ENCODE results near the gene SPATA1.
A peak's percentile ranks its signal among the peaks of the same experiment; 100 is the strongest.
"Not testable (repeated sequence)": the region's sequence is repeated elsewhere in the genome, so short reads cannot be mapped to it uniquely, and the experiment has no call there.

Gene SPATA1

GRCh38 chr1:84506002-84506728 lies at the start of gene SPATA1, which contains the start of gene GNG5:
Gene SPATA1 (plus strand): TSS chr1:84506386. CDS start chr1:84516360, 9,974 bp downstream.
Gene GNG5 (minus strand): TSS chr1:84506581. CDS start chr1:84506091, 490 bp downstream.
- DNase-seq, result peak; percentile 98

GRCh38 chr1:84462118-84462517 lies 44.1 kb upstream of the SPATA1 start:
- DNase-seq, result no peak

- DNase-seq, result no peak
Observed at GRCh38 chr1:84467298-84467697, 38.9 kb upstream of the SPATA1 start.

- DNase-seq, result no peak
Observed at GRCh38 chr1:84476225-84476624, 30.0 kb upstream of the SPATA1 start.

- peak; percentile 79 for DNase-seq
Observed at GRCh38 chr1:84478876-84479868, 27.0 kb upstream of the SPATA1 start, which contains the start of gene RPF1. Gene RPF1 (plus strand): TSS chr1:84479266. CDS start chr1:84479282, 16 bp downstream.

GRCh38 chr1:84479998-84480397 lies 26.2 kb upstream of the SPATA1 start:
- no peak for DNase-seq

- no peak for DNase-seq
Observed at GRCh38 chr1:84480650-84481049, 25.5 kb upstream of the SPATA1 start.

- no peak for DNase-seq
Observed at GRCh38 chr1:84481317-84481716, 24.9 kb upstream of the SPATA1 start.

- no peak for DNase-seq
Observed at GRCh38 chr1:84488107-84488506, 18.1 kb upstream of the SPATA1 start.

- no peak for DNase-seq
Observed at GRCh38 chr1:84489766-84490165, 16.4 kb upstream of the SPATA1 start.

- no peak for DNase-seq
Observed at GRCh38 chr1:84492726-84493125, 13.5 kb upstream of the SPATA1 start.

GRCh38 chr1:84493747-84494146 lies 12.4 kb upstream of the SPATA1 start:
- DNase-seq, result no peak

GRCh38 chr1:84496498-84496897 lies 9.7 kb upstream of the SPATA1 start:
- no peak for DNase-seq

- no peak for DNase-seq
Observed at GRCh38 chr1:84497631-84498275, 8.4 kb upstream of the SPATA1 start.

GRCh38 chr1:84502927-84503326 lies 3.3 kb upstream of the SPATA1 start:
- no peak for DNase-seq

- no peak for DNase-seq
Observed at GRCh38 chr1:84504580-84505492, 1.4 kb upstream of the SPATA1 start.

- DNase-seq, result peak; percentile 83
Observed at GRCh38 chr1:84505493-84506001, 639 bp upstream of the SPATA1 start.

- no peak for DNase-seq
Observed at GRCh38 chr1:84506729-84507453, 705 bp downstream of the SPATA1 start.

GRCh38 chr1:84507887-84508286 lies 1.7 kb downstream of the SPATA1 start:
- not testable (repeated sequence) for DNase-seq

- no peak for DNase-seq
Observed at GRCh38 chr1:84508510-84508909, 2.3 kb downstream of the SPATA1 start.

- DNase-seq, result no peak
Observed at GRCh38 chr1:84509029-84509428, 2.8 kb downstream of the SPATA1 start.
